ENCODE results near the gene CHIT1. TPM values are rescaled to one million over a fixed set of nuclear protein-coding genes. Genes with fewer than 3 reads are reported as not detected.

Gene CHIT1
- total and polyA plus RNA-seq, 4 experiments from 2014 or later = 0.41 to 0.78 TPM; not detected in 2

- H3K4me1 Mint-ChIP-seq = no peaks in the 10 kb centered on the region
- intact Hi-C loops (cut with micrococcal nuclease) = no loop called here
- peak in 1 of 5 donors; percentile 5 for DNase-seq
- H3K9me3 Mint-ChIP-seq = no peaks in the 10 kb centered on the region
- ChIA-PET POLR2A (ENCODE audit: partially characterized antibody) (no interaction called here), CTCF (ENCODE audit: partially characterized antibody) (interaction anchor here (0.8 kb wide), 1 partner anchor 127 kb away, joined by 3 read pairs; no protein-coding TSS in a partner anchor)
- no peaks in the 10 kb centered on the region for H3K4me1 ChIP-seq (ENCODE audit: insufficient read depth, low read length)
- no peak overlapping the region for H3K4me3 Mint-ChIP-seq
- no peaks in the 10 kb centered on the region for H3K9me3 ChIP-seq (ENCODE audit: control insufficient read depth in 1 of 2, low read length in 2 of 2)
- H3K36me3 Mint-ChIP-seq = no peaks in the 10 kb centered on the region
- no peaks in the 10 kb centered on the region for H3K27me3 ChIP-seq (ENCODE audit: insufficient read depth, low read length)
- peaks cover 10 to 19% of the 10 kb centered on the region in 2 donors for H3K27me3 Mint-ChIP-seq
- H3K27ac Mint-ChIP-seq = no peak overlapping the region
- H3K36me3 ChIP-seq (ENCODE audit: insufficient read depth, low read length) = no peaks in the 10 kb centered on the region
- H3K27ac ChIP-seq (ENCODE audit: low read depth, low read length) = no peak overlapping the region
- H3K4me3 ChIP-seq (ENCODE audit: low read length in 2 of 2) = no peak overlapping the region
These were observed 63.1 kb downstream of the CHIT1 start for GRCh38 chr1:203166192-203166940.

Other genes with a start within 250 kb of the CHIT1 start
- gene TMEM183A, start 222.3 kb downstream of the CHIT1 start, total RNA-seq = 10 to 100 TPM; 69.3 to 70.3 TPM
- gene TMEM183A, start 222.3 kb downstream of the CHIT1 start, polyA plus RNA-seq = 10 to 100 TPM; 53.9 to 71.2 TPM
- gene PPFIA4, start 203.2 kb downstream of the CHIT1 start, total RNA-seq = 1 to 10 TPM; 1.4 to 1.5 TPM
- gene PPFIA4, start 203.2 kb downstream of the CHIT1 start, polyA plus RNA-seq = not detected
- not detected for gene MYOG, start 143.7 kb downstream of the CHIT1 start, total RNA-seq
- not detected for gene MYOG, start 143.7 kb downstream of the CHIT1 start, polyA plus RNA-seq
- not detected for gene ADORA1, start 101.9 kb downstream of the CHIT1 start, total RNA-seq
- gene ADORA1, start 101.9 kb downstream of the CHIT1 start, polyA plus RNA-seq = under 1 TPM in 1 of 2 donors, not detected in 1; 0.10 TPM
- not detected for gene MYBPH, start 53.8 kb downstream of the CHIT1 start, total RNA-seq
- gene MYBPH, start 53.8 kb downstream of the CHIT1 start, polyA plus RNA-seq = not detected
- 1 to 10 TPM; 5.2 to 5.7 TPM for gene CHI3L1, start 43.0 kb downstream of the CHIT1 start, total RNA-seq
- gene CHI3L1, start 43.0 kb downstream of the CHIT1 start, polyA plus RNA-seq = not detected
- gene BTG2, start 75.8 kb upstream of the CHIT1 start, total RNA-seq = 100 to 1,000 TPM; 197 to 201 TPM
- 100 to 1,000 TPM; 123 to 288 TPM for gene BTG2, start 75.8 kb upstream of the CHIT1 start, polyA plus RNA-seq
- gene FMOD, start 121.4 kb upstream of the CHIT1 start, total RNA-seq = not detected
- not detected for gene FMOD, start 121.4 kb upstream of the CHIT1 start, polyA plus RNA-seq
- gene PRELP, start 246.1 kb upstream of the CHIT1 start, total RNA-seq = not detected
- gene PRELP, start 246.1 kb upstream of the CHIT1 start, polyA plus RNA-seq = not detected